H9 (cell line): ENCODE results near the gene EGLN1. TPM values are rescaled to one million over a fixed set of nuclear protein-coding genes. Genes with fewer than 3 reads are reported as not detected.

Source experiments
- DNase-seq: peaks from one replicate; pipeline ENCODE4 v3.0.0-alpha.2; 2017
- H2AFZ ChIP-seq: one replicate; pipeline ENCODE4 v1.6.1; 2013; ENCODE audit warnings: mild to moderate bottlenecking, low read length, control low read depth, moderate library complexity
- H2AK5ac ChIP-seq: 2 replicates; pipeline ENCODE4 v1.6.1; 2013; ENCODE audit warnings: low read length, control low read depth, mixed read lengths; ENCODE audit not compliant: insufficient read length
- H2BK120ac ChIP-seq: one replicate; pipeline ENCODE4 v1.6.1; 2013; ENCODE audit warnings: low read depth, mild to moderate bottlenecking, low read length, control low read depth, inconsistent platforms; ENCODE audit not compliant: poor library complexity, severe bottlenecking
- H2BK12ac ChIP-seq: 2 replicates; pipeline ENCODE4 v1.6.1; 2013; ENCODE audit warnings: low read length, control low read depth, mixed read lengths, low read depth; ENCODE audit not compliant: insufficient read length
- H2BK15ac ChIP-seq: 2 replicates; pipeline ENCODE4 v1.6.1; 2013; ENCODE audit warnings: low read depth, low read length, control low read depth
- H2BK20ac ChIP-seq: one replicate; pipeline ENCODE4 v1.6.1; 2013; ENCODE audit warnings: low read depth, mild to moderate bottlenecking, low read length, control low read depth, inconsistent platforms; ENCODE audit not compliant: poor library complexity, severe bottlenecking
- H2BK5ac ChIP-seq: 2 replicates; pipeline ENCODE4 v1.6.1; 2013; ENCODE audit warnings: low read length, control low read depth, mixed read lengths; ENCODE audit not compliant: insufficient read length
- H3K14ac ChIP-seq: 2 replicates; pipeline ENCODE4 v1.6.1; 2013; ENCODE audit warnings: low read length, control low read depth; ENCODE audit not compliant: insufficient read depth
- H3K18ac ChIP-seq: 2 replicates; pipeline ENCODE4 v1.6.1; 2013; ENCODE audit warnings: low read depth, mild to moderate bottlenecking, mixed read lengths, low read length, control low read depth; ENCODE audit not compliant: insufficient read length
- H3K23ac ChIP-seq: 2 replicates; pipeline ENCODE4 v1.6.1; 2013; ENCODE audit warnings: low read length, control low read depth, mixed read lengths, low read depth; ENCODE audit not compliant: insufficient read length
- H3K23me2 ChIP-seq: 2 replicates; pipeline ENCODE4 v1.6.1; 2013; ENCODE audit warnings: low read depth, mild to moderate bottlenecking, mixed read lengths, low read length, control low read depth; ENCODE audit not compliant: insufficient read length, poor library complexity, severe bottlenecking
- H3K27ac ChIP-seq: 2 replicates; pipeline ENCODE4 v1.5.1; 2013; ENCODE audit warnings: low read length, control low read depth, mixed read lengths, low read depth; ENCODE audit not compliant: insufficient read length
- H3K27me3 ChIP-seq: 2 replicates; pipeline ENCODE4 v1.6.1; 2013; ENCODE audit warnings: low read length, control low read depth, inconsistent platforms; ENCODE audit not compliant: insufficient read depth
- H3K4ac ChIP-seq: 2 replicates; pipeline ENCODE4 v1.6.1; 2013; ENCODE audit warnings: low read depth, mild to moderate bottlenecking, control low read depth, inconsistent platforms, low read length, moderate library complexity
- H3K4me1 ChIP-seq: 2 replicates; pipeline ENCODE4 v1.6.1; 2013; ENCODE audit warnings: low read length, control low read depth, inconsistent platforms; ENCODE audit not compliant: insufficient read depth
- H3K4me2 ChIP-seq: 2 replicates; pipeline ENCODE4 v1.6.1; 2013; ENCODE audit warnings: low read length, control low read depth, mixed read lengths; ENCODE audit not compliant: insufficient read length, insufficient read depth
- H3K56ac ChIP-seq: 2 replicates; pipeline ENCODE4 v1.6.1; 2013; ENCODE audit warnings: low read depth, mild to moderate bottlenecking, mixed read lengths, low read length, control low read depth; ENCODE audit not compliant: insufficient read length
- H3K79me1 ChIP-seq: 2 replicates; pipeline ENCODE4 v1.6.1; 2013; ENCODE audit warnings: low read depth, mild to moderate bottlenecking, moderate library complexity, low read length, control low read depth, inconsistent platforms; ENCODE audit not compliant: insufficient read depth, poor library complexity, severe bottlenecking
- H3K79me2 ChIP-seq: 2 replicates; pipeline ENCODE4 v1.6.1; 2013; ENCODE audit warnings: low read length, control low read depth, inconsistent platforms; ENCODE audit not compliant: insufficient read depth
- H3K9ac ChIP-seq: 2 replicates; pipeline ENCODE4 v1.6.1; 2013; ENCODE audit warnings: low read length, control low read depth, mixed read lengths; ENCODE audit not compliant: insufficient read length; ENCODE audit errors: extremely low read depth
- H3K9me3 ChIP-seq: one replicate; pipeline ENCODE4 v1.6.1; 2013; ENCODE audit warnings: low read depth, low read length, inconsistent platforms; ENCODE audit not compliant: control insufficient read depth
- H3T11ph ChIP-seq: one replicate; pipeline ENCODE4 v1.6.1; 2013; ENCODE audit warnings: mild to moderate bottlenecking, low read length, control low read depth, inconsistent platforms
- H4K20me1 ChIP-seq: one replicate; pipeline ENCODE4 v1.6.1; 2013; ENCODE audit not compliant: control insufficient read depth, insufficient read length, insufficient read depth
- H4K5ac ChIP-seq: 2 replicates; pipeline ENCODE4 v1.6.1; 2013; ENCODE audit warnings: low read depth, mild to moderate bottlenecking, mixed read lengths, low read length, control low read depth; ENCODE audit not compliant: insufficient read length
- H4K8ac ChIP-seq: replicated peaks from 2 replicates; pipeline ENCODE4 v1.6.1; 2013; ENCODE audit warnings: low read length, control low read depth, mixed read lengths, low read depth; ENCODE audit not compliant: insufficient read length
- H4K91ac ChIP-seq: 2 replicates; pipeline ENCODE4 v1.6.1; 2013; ENCODE audit warnings: low read depth, mild to moderate bottlenecking, moderate library complexity, mixed read lengths, low read length, control low read depth; ENCODE audit not compliant: insufficient read length
- H3K27ac Mint-ChIP-seq, 3 experiments: 2 replicates in 2 of 3; 3 replicates in 1 of 3; pipeline ENCODE4 v1.8.0; 2020 to 2021; ENCODE audit warnings: mixed read lengths in 3 of 3, mild to moderate bottlenecking in 1 of 3, moderate library complexity in 1 of 3
- H3K27me3 Mint-ChIP-seq: 2 replicates; pipeline ENCODE4 v1.8.0; 2021; ENCODE audit warnings: low read depth, mild to moderate bottlenecking, moderate library complexity, mixed read lengths
- H3K36me3 Mint-ChIP-seq, 3 experiments: 2 replicates in 2 of 3; 3 replicates in 1 of 3; pipeline ENCODE4 v1.8.0; 2020 to 2021; ENCODE audit warnings: low read depth in 3 of 3, mixed read lengths in 3 of 3; ENCODE audit not compliant: insufficient read depth in 1 of 3
- H3K4me1 Mint-ChIP-seq, 2 experiments: 2 replicates each; pipeline ENCODE4 v1.8.0; 2020; ENCODE audit warnings: mixed read lengths in 2 of 2
- H3K4me3 Mint-ChIP-seq, 2 experiments: 2 replicates in 1 of 2; 3 replicates in 1 of 2; pipeline ENCODE4 v1.8.0; 2020 to 2021; ENCODE audit warnings: mild to moderate bottlenecking in 2 of 2, mixed read lengths in 2 of 2, moderate library complexity in 1 of 2
- H3K9me3 Mint-ChIP-seq, 2 experiments: 2 replicates in 1 of 2; 3 replicates in 1 of 2; pipeline ENCODE4 v1.8.0; 2020; ENCODE audit warnings: mild to moderate bottlenecking in 2 of 2, mixed read lengths in 2 of 2, moderate library complexity in 1 of 2
- WGBS: extraction: QIAGEN DNeasy Blood & Tissue Kit; methylation state at CpG from one replicate; pipeline ENCODE4 v1.1.7; 2013; ENCODE audit warnings: missing lambda C conversion rate, low lambda C conversion rate, mixed read lengths; ENCODE audit not compliant: insufficient read length; ENCODE audit errors: extremely low coverage; 5-methylcytosine and 5-hydroxymethylcytosine counted together
- total RNA-seq: library from RNA; stranded (reverse); gene quantifications from 2 replicates; pipeline ENCODE4 v1.2.1, GENCODE V29; 2021
- TF ChIP-seq, protein P1 (sequence below): fragments of 200-600 bp; sonication (generic); conservative IDR thresholded peaks from 3 replicates; pipeline ENCODE4 v1.8.0; 2021; ENCODE audit warnings: antibody characterized with exemption, mild to moderate bottlenecking

EGLN1 gene
- total RNA-seq, 1 experiment from 2014 or later = 8.4 TPM

GRCh38 chr1:231326248-231326647, 95.8 kb downstream of the EGLN1 start:
- H4K8ac ChIP-seq = no peak overlapping the region
- H3K79me2 ChIP-seq = no peaks in the 10 kb centered on the region
- no peak overlapping the region for H3K56ac ChIP-seq
- no peak overlapping the region for H3T11ph ChIP-seq
- no peak overlapping the region for H3K14ac ChIP-seq
- H2BK12ac ChIP-seq = no peak overlapping the region
- no peak overlapping the region for H4K91ac ChIP-seq
- no peak overlapping the region for H2AK5ac ChIP-seq
- H3K27me3 Mint-ChIP-seq = no peaks in the 10 kb centered on the region; the same call in 1 of the 2 replicates
- WGBS = no CpG with 5 or more reads among the region's 1 CpG
- no peak overlapping the region for H2BK15ac ChIP-seq
- no peak overlapping the region for H4K5ac ChIP-seq
- no peak overlapping the region for H2BK5ac ChIP-seq
- no peak overlapping the region for H2AFZ ChIP-seq
- H3K27ac Mint-ChIP-seq = no peak overlapping the region
- no peaks in the 10 kb centered on the region for H4K20me1 ChIP-seq
- no peak overlapping the region for H2BK120ac ChIP-seq
- no peak overlapping the region for H3K23ac ChIP-seq
- TF ChIP-seq, protein P1, sequence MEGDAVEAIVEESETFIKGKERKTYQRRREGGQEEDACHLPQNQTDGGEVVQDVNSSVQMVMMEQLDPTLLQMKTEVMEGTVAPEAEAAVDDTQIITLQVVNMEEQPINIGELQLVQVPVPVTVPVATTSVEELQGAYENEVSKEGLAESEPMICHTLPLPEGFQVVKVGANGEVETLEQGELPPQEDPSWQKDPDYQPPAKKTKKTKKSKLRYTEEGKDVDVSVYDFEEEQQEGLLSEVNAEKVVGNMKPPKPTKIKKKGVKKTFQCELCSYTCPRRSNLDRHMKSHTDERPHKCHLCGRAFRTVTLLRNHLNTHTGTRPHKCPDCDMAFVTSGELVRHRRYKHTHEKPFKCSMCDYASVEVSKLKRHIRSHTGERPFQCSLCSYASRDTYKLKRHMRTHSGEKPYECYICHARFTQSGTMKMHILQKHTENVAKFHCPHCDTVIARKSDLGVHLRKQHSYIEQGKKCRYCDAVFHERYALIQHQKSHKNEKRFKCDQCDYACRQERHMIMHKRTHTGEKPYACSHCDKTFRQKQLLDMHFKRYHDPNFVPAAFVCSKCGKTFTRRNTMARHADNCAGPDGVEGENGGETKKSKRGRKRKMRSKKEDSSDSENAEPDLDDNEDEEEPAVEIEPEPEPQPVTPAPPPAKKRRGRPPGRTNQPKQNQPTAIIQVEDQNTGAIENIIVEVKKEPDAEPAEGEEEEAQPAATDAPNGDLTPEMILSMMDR = no peak
- no peak overlapping the region for H3K18ac ChIP-seq
- no peak overlapping the region for H3K9ac ChIP-seq
- no peak overlapping the region for H3K27ac ChIP-seq
- no peaks in the 10 kb centered on the region for H3K36me3 Mint-ChIP-seq
- no peak overlapping the region for H2BK20ac ChIP-seq
- no peak overlapping the region for H3K4me3 Mint-ChIP-seq
- H3K4me1 ChIP-seq = no peaks in the 10 kb centered on the region
- no peaks in the 10 kb centered on the region for H3K9me3 ChIP-seq
- H3K23me2 ChIP-seq = no peaks in the 10 kb centered on the region
- no peaks in the 10 kb centered on the region for H3K27me3 ChIP-seq
- H3K4ac ChIP-seq = no peak overlapping the region
- H3K4me2 ChIP-seq = no peak overlapping the region
- H3K4me1 Mint-ChIP-seq = peaks cover 3 to 4% of the 10 kb centered on the region in 2 experiments; a peak in 3 of 4 replicates
- DNase-seq = no peak
- H3K79me1 ChIP-seq = no peaks in the 10 kb centered on the region
- no peaks in the 10 kb centered on the region for H3K9me3 Mint-ChIP-seq
